OCI-LY7 (cell line): ENCODE data around the gene MAU2. TPM values are rescaled to one million over a fixed set of nuclear protein-coding genes. Genes with fewer than 3 reads are reported as not detected.

Experiments used
- BruUV-seq: library from RNA; stranded (reverse); fragments of 400-500 nt; replicated peaks from 2 replicates; lab custom pipeline; 2021; lab: Mats Ljungman, UMichigan
- CTCF ChIA-PET: fragments of 300-600 bp; sonication (Branson Sonifier 250); formaldehyde crosslinking; loops from one replicate; lab custom pipeline; 2022; ENCODE audit warnings: antibody characterized with exemption; ENCODE audit not compliant: unreplicated experiment; lab: Charles Lee
- POLR2A ChIA-PET: fragments of 300-600 bp; sonication (Branson Sonifier 250); formaldehyde crosslinking; loops from one replicate; lab custom pipeline; 2022; ENCODE audit warnings: antibody characterized with exemption; lab: Charles Lee
- DNase-seq: peaks from one replicate; pipeline ENCODE4 v3.0.0-alpha.2; 2015; ENCODE audit warnings: low spot score
- H2AFZ ChIP-seq: fragments of 200-600 bp; sonication (generic), shearing (Covaris generic); 2 replicates; pipeline ENCODE4 v1.6.1; 2014; ENCODE audit warnings: mild to moderate bottlenecking, antibody characterized with exemption, low read length, moderate library complexity
- H3K27ac ChIP-seq: fragments of 200-600 bp; sonication (generic); 2 replicates; pipeline ENCODE4 v1.5.1; 2014; ENCODE audit warnings: mixed run types, low read depth, mild to moderate bottlenecking, moderate library complexity, low read length, inconsistent platforms; ENCODE audit not compliant: poor library complexity, severe bottlenecking
- H3K36me3 ChIP-seq: fragments of 200-600 bp; sonication (generic); 2 replicates; pipeline ENCODE4 v1.6.1; 2014; ENCODE audit warnings: mild to moderate bottlenecking, antibody characterized with exemption, low read length, moderate library complexity, mixed read lengths; ENCODE audit not compliant: insufficient read depth
- H3K4me1 ChIP-seq: fragments of 200-600 bp; sonication (generic); 2 replicates; pipeline ENCODE4 v1.5.1; 2014; ENCODE audit warnings: mild to moderate bottlenecking, low read length; ENCODE audit not compliant: insufficient read depth, poor library complexity, severe bottlenecking
- H3K4me2 ChIP-seq: fragments of 200-600 bp; sonication (generic); 2 replicates; pipeline ENCODE4 v1.6.1; 2014; ENCODE audit warnings: mild to moderate bottlenecking, low read length
- H3K4me3 ChIP-seq: fragments of 200-600 bp; sonication (generic); 2 replicates; pipeline ENCODE4 v1.5.1; 2014; ENCODE audit warnings: mild to moderate bottlenecking, low read depth, low read length; ENCODE audit not compliant: poor library complexity, severe bottlenecking
- H3K79me2 ChIP-seq: fragments of 200-600 bp; sonication (generic); 2 replicates; pipeline ENCODE4 v1.6.1; 2016; ENCODE audit warnings: low read depth, mild to moderate bottlenecking, low read length, moderate library complexity, mixed read lengths; ENCODE audit not compliant: insufficient read depth
- H3K9me2 ChIP-seq: fragments of 200-600 bp; sonication (generic); 2 replicates; pipeline ENCODE4 v1.6.1; 2016; ENCODE audit warnings: mild to moderate bottlenecking, low read length, mixed read lengths; ENCODE audit not compliant: insufficient read depth
- H3K9me3 ChIP-seq: fragments of 200-600 bp; sonication (generic); 2 replicates; pipeline ENCODE4 v1.6.1; 2014; ENCODE audit warnings: mild to moderate bottlenecking, mixed run types, low read length, mixed read lengths
- H4K20me1 ChIP-seq: fragments of 200-600 bp; sonication (generic); 2 replicates; pipeline ENCODE4 v1.6.1; 2014; ENCODE audit warnings: mild to moderate bottlenecking, antibody characterized with exemption, low read length, moderate library complexity, mixed read lengths; ENCODE audit not compliant: insufficient read depth
- EZH2phosphoT487 ChIP-seq: fragments of 200-600 bp; sonication (generic); IDR thresholded peaks from 2 replicates; pipeline ENCODE4 v1.6.1; 2018; ENCODE audit warnings: low read depth, borderline replicate concordance, mild to moderate bottlenecking, mixed run types, antibody characterized with exemption, low read length, moderate library complexity, mixed read lengths
- intact Hi-C: fragments of 100-400 bp; cut with micrococcal nuclease; formaldehyde crosslinking; loops from one replicate; pipeline ENCODE4 v1.10.0; 2022; ENCODE audit not compliant: unreplicated experiment
- total RNA-seq, 2 experiments: library from RNA; depleted of rRNA in 1 of 2; stranded (reverse); fragments of >200 nt in 1 of 2; shearing (Covaris generic) in 1 of 2; gene quantifications; 2 replicates each; pipeline ENCODE4 v1.2.3, GENCODE V29; 2014 to 2022
- TF ChIP-seq, protein P1 (sequence below): fragments of 200-600 bp; sonication (generic); conservative IDR thresholded peaks from 2 replicates; pipeline ENCODE4 v1.5.1; 2014; ENCODE audit warnings: mild to moderate bottlenecking, antibody characterized with exemption, low read length, moderate library complexity, mixed read lengths

The MAU2 gene
- total RNA-seq, 2 experiments from 2014 or later: 58.7 to 81.7 TPM

- H3K4me1 ChIP-seq: no peaks in the 10 kb centered on the region
- TF ChIP-seq EZH2phosphoT487: no peak
- TF ChIP-seq, protein P1, sequence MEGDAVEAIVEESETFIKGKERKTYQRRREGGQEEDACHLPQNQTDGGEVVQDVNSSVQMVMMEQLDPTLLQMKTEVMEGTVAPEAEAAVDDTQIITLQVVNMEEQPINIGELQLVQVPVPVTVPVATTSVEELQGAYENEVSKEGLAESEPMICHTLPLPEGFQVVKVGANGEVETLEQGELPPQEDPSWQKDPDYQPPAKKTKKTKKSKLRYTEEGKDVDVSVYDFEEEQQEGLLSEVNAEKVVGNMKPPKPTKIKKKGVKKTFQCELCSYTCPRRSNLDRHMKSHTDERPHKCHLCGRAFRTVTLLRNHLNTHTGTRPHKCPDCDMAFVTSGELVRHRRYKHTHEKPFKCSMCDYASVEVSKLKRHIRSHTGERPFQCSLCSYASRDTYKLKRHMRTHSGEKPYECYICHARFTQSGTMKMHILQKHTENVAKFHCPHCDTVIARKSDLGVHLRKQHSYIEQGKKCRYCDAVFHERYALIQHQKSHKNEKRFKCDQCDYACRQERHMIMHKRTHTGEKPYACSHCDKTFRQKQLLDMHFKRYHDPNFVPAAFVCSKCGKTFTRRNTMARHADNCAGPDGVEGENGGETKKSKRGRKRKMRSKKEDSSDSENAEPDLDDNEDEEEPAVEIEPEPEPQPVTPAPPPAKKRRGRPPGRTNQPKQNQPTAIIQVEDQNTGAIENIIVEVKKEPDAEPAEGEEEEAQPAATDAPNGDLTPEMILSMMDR: no peak
- no peaks in the 10 kb centered on the region for H4K20me1 ChIP-seq
- no peaks in the 10 kb centered on the region for H3K9me3 ChIP-seq
- no peak overlapping the region for H2AFZ ChIP-seq
- peaks cover 63% of the 10 kb centered on the region for H3K36me3 ChIP-seq
- H3K9me2 ChIP-seq: no peaks in the 10 kb centered on the region
- no TSS peak for BruUV-seq
- DNase-seq: no peak
- no peak overlapping the region for H3K4me3 ChIP-seq
- ChIA-PET CTCF (no interaction called here), POLR2A (no interaction called here)
- no peak overlapping the region for H3K27ac ChIP-seq
- no peak overlapping the region for H3K4me2 ChIP-seq
- H3K79me2 ChIP-seq: no peaks in the 10 kb centered on the region
- intact Hi-C loops: no loop called here
Measured at GRCh38 chr19:19297759-19298158, 22.9 kb upstream of the MAU2 start.

DNA sequence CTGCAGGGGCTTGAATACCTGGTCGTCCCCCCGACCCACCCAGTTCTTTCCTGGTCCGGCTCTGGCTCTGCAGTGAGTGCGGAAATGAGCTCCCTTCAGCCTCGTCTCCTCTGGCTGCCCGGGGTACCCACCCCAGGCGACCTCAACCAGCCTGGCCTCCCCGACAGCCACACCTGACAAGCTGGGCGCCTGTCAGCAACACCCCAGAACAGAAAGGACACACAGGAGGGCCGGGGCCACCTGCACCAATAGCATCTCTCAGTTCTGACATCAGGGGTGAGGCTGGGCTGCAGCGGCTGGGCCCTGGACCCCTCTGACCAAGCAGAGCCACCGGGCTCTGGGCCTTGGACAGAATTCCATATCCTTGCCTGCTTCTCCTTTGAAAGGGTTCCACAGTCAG is 20.0 kb upstream of the MAU2 start:
- CTCF ChIA-PET: no interaction called here
- Histone ChIP-seq H3K9me3 (no peaks in the 10 kb centered on the region), H3K4me1 (no peaks in the 10 kb centered on the region), H3K9me2 (no peaks in the 10 kb centered on the region), H2AFZ (no peak overlapping the region), H3K27ac (no peak overlapping the region), H3K36me3 (peaks cover 64% of the 10 kb centered on the region), H3K79me2 (no peaks in the 10 kb centered on the region), H4K20me1 (no peaks in the 10 kb centered on the region), H3K4me2 (no peak overlapping the region), H3K4me3 (no peak overlapping the region)
- DNase-seq: no peak
- intact Hi-C loops: no loop called here
- POLR2A ChIA-PET: no interaction called here
- BruUV-seq: no TSS peak
- TF ChIP-seq EZH2phosphoT487: no peak
- TF ChIP-seq, protein P1: no peak

- Histone ChIP-seq H2AFZ (no peak overlapping the region), H3K4me2 (no peak overlapping the region), H3K9me2 (no peaks in the 10 kb centered on the region), H3K36me3 (peaks cover 82% of the 10 kb centered on the region), H3K4me1 (no peaks in the 10 kb centered on the region), H4K20me1 (no peaks in the 10 kb centered on the region), H3K9me3 (no peaks in the 10 kb centered on the region), H3K79me2 (no peaks in the 10 kb centered on the region), H3K4me3 (no peak overlapping the region), H3K27ac (no peak overlapping the region)
- intact Hi-C loops: no loop called here
- BruUV-seq: no TSS peak
- TF ChIP-seq, protein P1: no peak
- no peak for TF ChIP-seq EZH2phosphoT487
- CTCF ChIA-PET: no interaction called here
- POLR2A ChIA-PET: no interaction called here
- DNase-seq: no peak
Measured at GRCh38 chr19:19303411-19303810, 17.2 kb upstream of the MAU2 start.
